A549 (cell line): Measurements from ENCODE around the gene VIPR2. TPM values are rescaled to one million over a fixed set of nuclear protein-coding genes. Genes with fewer than 3 reads are reported as not detected.
"Not testable (repeated sequence)": the region's sequence is repeated elsewhere in the genome, so short reads cannot be mapped to it uniquely, and the experiment has no call there.

ENCODE experiments used
- ATAC-seq, 2 experiments: fragments of 200-7000 bp in 1 of 2; fragments of >200 bp in 1 of 2; cut with Nextera tagmentation in 1 of 2; cut with Tn5 transposase in 1 of 2; 3 replicates each; pipeline versions ENCODE4 v1.8.0 to v1.9.1; 2018 to 2020; ENCODE audit warnings: mild to moderate bottlenecking in 1 of 2, moderate library complexity in 1 of 2
- CTCF ChIA-PET: fragments of 300-600 bp; sonication (Branson Sonifier 250); formaldehyde crosslinking; extraction: SDS; loops from one replicate; lab custom pipeline; 2021; ENCODE audit warnings: antibody characterized with exemption, inconsistent platforms; lab: Yijun Ruan, JAX
- POLR2A ChIA-PET: fragments of 350-600 bp; formaldehyde crosslinking; extraction: SDS; loops from one replicate; lab custom pipeline; 2021; ENCODE audit warnings: antibody characterized with exemption, inconsistent platforms; lab: Yijun Ruan, JAX
- DNase-seq, 2 experiments: peaks; one replicate each; pipeline versions ENCODE4 v3.0.0 to v3.0.0-alpha.2; 2011 to 2016; ENCODE audit warnings: low read depth in 1 of 2, low spot score in 1 of 2
- FAIRE-seq: peaks from 2 replicates; lab custom pipeline; 2011; peaks lifted over from hg19 to GRCh38; lab: Jason Lieb, UNC
- H3K27ac ChIP-seq, 2 experiments: fragments of >200 bp; sonication (Bioruptor Twin); formaldehyde crosslinking; 3 replicates each; pipeline ENCODE4 v1.5.1; 2016 to 2017
- H3K4me1 ChIP-seq: fragments of >200 bp; sonication (Bioruptor Twin); formaldehyde crosslinking; 3 replicates; pipeline ENCODE4 v1.6.1; 2016
- H3K4me2 ChIP-seq: fragments of >200 bp; sonication (Bioruptor Twin); formaldehyde crosslinking; 3 replicates; pipeline ENCODE4 v1.6.1; 2016
- H3K4me3 ChIP-seq: fragments of >200 bp; sonication (Bioruptor Twin); formaldehyde crosslinking; 3 replicates; pipeline ENCODE4 v1.5.1; 2016
- H3K9me3 ChIP-seq: fragments of >200 bp; sonication (Bioruptor Twin); formaldehyde crosslinking; 3 replicates; pipeline ENCODE4 v1.6.1; 2016
- EHMT2 ChIP-seq: fragments of 200-600 bp; sonication (generic); IDR thresholded peaks from 2 replicates; pipeline ENCODE4 v1.6.1; 2016; ENCODE audit warnings: antibody characterized with exemption, low read depth, mild to moderate bottlenecking, moderate library complexity
- ELK1 ChIP-seq: fragments of 150-350 bp; IDR thresholded peaks from 2 replicates; pipeline ENCODE4 v1.6.1; 2014; ENCODE audit warnings: low read depth, mild to moderate bottlenecking, low read length
- FOXS1 ChIP-seq: fragments of 250-450 bp; sonication (Bioruptor Pico); IDR thresholded peaks from 2 replicates; pipeline ENCODE4 v1.5.0; 2020; ENCODE audit warnings: mild to moderate bottlenecking, moderate library complexity
- HEYL ChIP-seq: fragments of 250-450 bp; sonication (Bioruptor Pico); IDR thresholded peaks from 2 replicates; pipeline ENCODE4 v1.8.0; 2021; ENCODE audit warnings: mild to moderate bottlenecking, moderate library complexity
- HOXB5 ChIP-seq: fragments of 250-450 bp; sonication (Bioruptor Pico); IDR thresholded peaks from 2 replicates; pipeline ENCODE4 v1.5.0; 2020; ENCODE audit warnings: mild to moderate bottlenecking, moderate library complexity
- JUN ChIP-seq, 2 experiments: fragments of >200 bp; sonication (Bioruptor Twin); formaldehyde crosslinking; IDR thresholded peaks; 2 replicates in 1 of 2; 3 replicates in 1 of 2; pipeline ENCODE4 v1.6.1; 2016 to 2017
- KDM1A ChIP-seq: fragments of 200-600 bp; sonication (generic); IDR thresholded peaks from 2 replicates; pipeline ENCODE4 v1.6.1; 2016; ENCODE audit warnings: low read depth, mild to moderate bottlenecking
- MAFK ChIP-seq: fragments of 450-650 bp; IDR thresholded peaks from 2 replicates; pipeline ENCODE4 v1.6.1; 2014; ENCODE audit not compliant: partially characterized antibody
- RARB ChIP-seq: fragments of 250-450 bp; sonication (Bioruptor Pico); IDR thresholded peaks from 2 replicates; pipeline ENCODE4 v1.8.0; 2021; ENCODE audit warnings: mild to moderate bottlenecking, moderate library complexity
- RFX5 ChIP-seq: fragments of 450-650 bp; IDR thresholded peaks from 2 replicates; pipeline ENCODE4 v1.7.1; 2014; ENCODE audit warnings: antibody characterized with exemption, mild to moderate bottlenecking, moderate library complexity
- SREBF2 ChIP-seq: fragments of 450-650 bp; IDR thresholded peaks from 2 replicates; pipeline ENCODE4 v1.6.1; 2014; ENCODE audit warnings: mild to moderate bottlenecking, moderate library complexity
- ZFP36 ChIP-seq: fragments of 450-650 bp; IDR thresholded peaks from 2 replicates; pipeline ENCODE4 v1.6.1; 2014; ENCODE audit warnings: borderline replicate concordance; ENCODE audit not compliant: partially characterized antibody
- ZSCAN20 ChIP-seq: fragments of 250-450 bp; sonication (Bioruptor Pico); IDR thresholded peaks from 2 replicates; pipeline ENCODE4 v1.8.0; 2022; ENCODE audit warnings: mild to moderate bottlenecking, moderate library complexity
- WGBS: methylation state at CpG from one replicate; pipeline ENCODE4 v1.1.6; 2017; ENCODE audit errors: missing lambda C conversion rate; 5-methylcytosine and 5-hydroxymethylcytosine counted together
- polyA plus RNA-seq, 4 experiments: library from polyadenylated mRNA; depleted of rRNA in 3 of 4; stranded (reverse); fragments of >200 nt; fragmentation: RNase III in 1 of 4; extraction: RNeasy Plus Mini Kit Qiagen cat#74134 plus additional on column Dnase treatment in 1 of 4; gene quantifications; 2 replicates in 3 of 4; 3 replicates in 1 of 4; pipeline ENCODE4 v1.2.3, GENCODE V29; 2011 to 2017
- TF ChIP-seq, protein P1 (sequence below): fragments of >200 bp; sonication (Bioruptor Twin); formaldehyde crosslinking; IDR thresholded peaks from 2 replicates; pipeline ENCODE4 v1.6.1; 2016
- TF ChIP-seq, protein P2 (sequence below): fragments of 450-650 bp; IDR thresholded peaks from 2 replicates; pipeline ENCODE4 v1.6.1; 2014; ENCODE audit warnings: antibody characterized with exemption
- TF ChIP-seq, protein P3 (sequence below): fragments of 250-450 bp; sonication (Bioruptor Pico); IDR thresholded peaks from 2 replicates; pipeline ENCODE4 v1.5.0; 2020; ENCODE audit warnings: low read depth, mild to moderate bottlenecking, moderate library complexity

Gene VIPR2
- polyA plus RNA-seq, 2 of the 4 experiments (the other 2 are of a cell fraction), result not detected

DNA sequence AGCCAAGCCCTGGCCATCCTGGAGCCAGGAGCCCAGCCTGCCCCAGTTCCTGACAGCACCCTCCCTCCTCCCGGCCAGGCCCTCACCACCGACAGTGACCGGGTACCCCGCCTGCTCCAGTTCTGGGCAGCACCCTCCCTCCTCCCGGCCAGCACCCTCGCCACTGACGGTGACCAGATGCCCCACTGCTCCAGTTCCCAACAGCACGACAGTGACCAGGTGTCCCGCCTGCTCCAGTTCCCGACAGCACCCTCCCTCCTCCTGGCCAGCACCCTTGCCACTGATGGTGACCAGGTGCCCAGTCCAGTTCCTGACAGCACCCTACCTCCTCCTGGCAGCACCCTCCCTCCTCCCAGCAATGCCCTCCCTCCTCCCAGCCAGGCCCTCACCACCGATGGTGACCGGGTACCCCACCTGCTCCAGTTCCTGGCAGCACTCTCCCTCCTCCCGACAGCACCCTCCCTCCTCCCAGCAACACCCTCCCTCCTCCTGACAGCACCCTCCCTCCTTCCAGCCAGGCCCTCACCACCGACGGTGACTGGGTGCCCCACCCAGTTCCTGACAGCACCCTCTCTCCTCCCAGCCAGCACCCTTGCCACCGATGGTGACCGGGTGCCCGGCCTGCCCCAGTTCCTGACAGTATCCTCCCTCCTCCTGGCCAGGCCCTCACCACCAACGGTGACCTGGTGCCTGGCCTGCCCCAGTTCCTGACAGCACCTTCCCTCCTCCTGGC lies 40.3 kb downstream of the VIPR2 start:
- no peak overlapping the region for H3K4me3 ChIP-seq
- no peak for ATAC-seq
- no peak overlapping the region for H3K27ac ChIP-seq
- ChIA-PET POLR2A (no interaction called here), CTCF (no interaction called here)
- no peak for FAIRE-seq
- DNase-seq, result no peak
- WGBS, result 60% methylated on average over 14 of the region's 19 CpGs
- H3K4me2 ChIP-seq, result no peak overlapping the region
- peaks cover 16% of the 10 kb centered on the region for H3K4me1 ChIP-seq
- TF ChIP-seq, protein P1, sequence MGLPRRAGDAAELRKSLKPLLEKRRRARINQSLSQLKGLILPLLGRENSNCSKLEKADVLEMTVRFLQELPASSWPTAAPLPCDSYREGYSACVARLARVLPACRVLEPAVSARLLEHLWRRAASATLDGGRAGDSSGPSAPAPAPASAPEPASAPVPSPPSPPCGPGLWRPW, result no peak
- no peak for TF ChIP-seq RARB (CRISPR knock-in tag)
- TF ChIP-seq, protein P2, sequence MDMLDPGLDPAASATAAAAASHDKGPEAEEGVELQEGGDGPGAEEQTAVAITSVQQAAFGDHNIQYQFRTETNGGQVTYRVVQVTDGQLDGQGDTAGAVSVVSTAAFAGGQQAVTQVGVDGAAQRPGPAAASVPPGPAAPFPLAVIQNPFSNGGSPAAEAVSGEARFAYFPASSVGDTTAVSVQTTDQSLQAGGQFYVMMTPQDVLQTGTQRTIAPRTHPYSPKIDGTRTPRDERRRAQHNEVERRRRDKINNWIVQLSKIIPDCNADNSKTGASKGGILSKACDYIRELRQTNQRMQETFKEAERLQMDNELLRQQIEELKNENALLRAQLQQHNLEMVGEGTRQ, result no peak
- TF ChIP-seq ELK1, result no peak
- TF ChIP-seq SREBF2, result no peak
- no peak for TF ChIP-seq ZFP36
- no peak for TF ChIP-seq ZSCAN20 (CRISPR knock-in tag)
- no peak for TF ChIP-seq JUN (IDR thresholded peaks at IDR 0.05)
- H3K9me3 ChIP-seq, result no peaks in the 10 kb centered on the region

DNA sequence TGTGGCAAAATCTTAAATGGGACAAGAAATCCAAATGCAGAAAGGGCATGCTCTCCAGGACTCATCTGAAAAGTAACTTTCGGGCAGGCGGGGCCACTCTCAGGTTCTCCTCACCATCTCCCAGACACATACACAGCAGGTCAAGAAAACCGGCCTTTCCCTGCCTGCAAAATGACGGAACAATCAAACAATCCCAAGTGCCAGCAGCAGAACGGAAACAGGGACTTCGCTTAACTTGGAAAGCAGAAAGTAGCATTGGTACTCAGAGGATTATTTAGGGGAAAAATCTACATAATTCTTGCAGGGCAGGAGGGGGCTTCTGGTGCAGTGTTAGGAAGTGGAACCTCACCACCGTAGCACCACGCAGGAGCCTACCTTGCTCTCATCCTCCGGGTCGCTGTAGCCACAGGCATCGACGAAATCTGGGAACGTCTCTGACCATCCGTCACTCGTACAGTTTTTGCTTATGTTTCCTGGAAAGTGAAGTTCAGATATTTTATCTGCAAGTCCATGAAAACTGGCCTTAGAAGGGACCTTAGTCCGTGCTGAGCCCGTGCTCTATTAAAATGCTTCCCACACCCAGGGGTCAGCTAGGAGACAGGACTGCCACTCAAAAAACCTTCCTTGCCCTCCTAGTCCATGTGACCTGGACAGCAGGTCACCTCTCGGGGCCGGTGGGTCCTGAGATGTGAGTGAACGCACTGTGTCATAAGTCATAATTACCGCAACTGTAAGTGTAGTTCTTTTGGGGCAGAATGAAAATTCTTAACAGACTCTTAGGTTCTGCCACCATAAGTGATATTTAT lies 41.1 kb downstream of the VIPR2 start:
- H3K9me3 ChIP-seq, result no peaks in the 10 kb centered on the region
- CTCF ChIA-PET, result no interaction called here
- DNase-seq (no peak), ATAC-seq (no peak), FAIRE-seq (no peak)
- H3K4me1 ChIP-seq, result peaks cover 9% of the 10 kb centered on the region
- no peak overlapping the region for H3K4me2 ChIP-seq
- no peak for TF ChIP-seq EHMT2
- POLR2A ChIA-PET, result no interaction called here
- H3K27ac ChIP-seq, result no peak overlapping the region
- 78% methylated on average over 21 of the region's 21 CpGs for WGBS
- H3K4me3 ChIP-seq, result no peak overlapping the region

- 59% methylated on average over 14 of the region's 14 CpGs for WGBS
- POLR2A ChIA-PET, result no interaction called here
- H3K4me2 ChIP-seq, result no peak overlapping the region
- no peak overlapping the region for H3K27ac ChIP-seq
- ATAC-seq, result peak in 1 of 2 experiments; percentile 17; a peak in 2 of 6 replicates
- no peak for DNase-seq
- no peak for TF ChIP-seq MAFK
- TF ChIP-seq RFX5, result no peak
- TF ChIP-seq, protein P3, sequence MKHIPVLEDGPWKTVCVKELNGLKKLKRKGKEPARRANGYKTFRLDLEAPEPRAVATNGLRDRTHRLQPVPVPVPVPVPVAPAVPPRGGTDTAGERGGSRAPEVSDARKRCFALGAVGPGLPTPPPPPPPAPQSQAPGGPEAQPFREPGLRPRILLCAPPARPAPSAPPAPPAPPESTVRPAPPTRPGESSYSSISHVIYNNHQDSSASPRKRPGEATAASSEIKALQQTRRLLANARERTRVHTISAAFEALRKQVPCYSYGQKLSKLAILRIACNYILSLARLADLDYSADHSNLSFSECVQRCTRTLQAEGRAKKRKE (CRISPR knock-in tag), result no peak
- TF ChIP-seq HOXB5 (CRISPR knock-in tag), result no peak
- TF ChIP-seq KDM1A, result no peak
- TF ChIP-seq FOXS1, result no peak
- no peak for TF ChIP-seq HEYL (CRISPR knock-in tag)
- TF ChIP-seq, all 56 proteins: peak for 0
- Histone ChIP-seq H3K9me3 (no peaks in the 10 kb centered on the region), H3K4me3 (no peak overlapping the region), H3K4me1 (peaks cover 8% of the 10 kb centered on the region; the same call in 1 of the 3 replicates)
- FAIRE-seq, result no peak
- CTCF ChIA-PET, result no interaction called here
These were observed 41.8 kb downstream of the VIPR2 start for GRCh38 chr7:159102681-159103381.

DNA sequence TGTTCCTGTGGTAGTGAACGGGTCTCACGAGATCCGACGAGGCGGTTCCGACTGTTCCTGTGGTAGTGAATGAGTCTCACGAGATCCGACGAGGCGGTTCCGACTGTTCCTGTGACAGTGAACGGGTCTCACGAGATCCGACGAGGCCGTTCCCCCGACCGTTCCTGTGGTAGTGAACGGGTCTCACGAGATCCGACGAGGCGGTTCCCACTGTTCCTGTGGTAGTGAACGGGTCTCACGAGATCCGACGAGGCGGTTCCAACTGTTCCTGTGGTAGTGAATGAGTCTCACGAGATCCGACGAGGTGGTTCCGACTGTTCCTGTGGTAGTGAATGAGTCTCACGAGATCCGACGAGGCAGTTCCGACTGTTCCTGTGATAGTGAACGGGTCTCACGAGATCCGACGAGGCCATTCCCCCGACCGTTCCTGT lies 43.0 kb downstream of the VIPR2 start:
- WGBS, result 94% methylated on average over 42 of the region's 42 CpGs

GRCh38 chr7:159101083-159101395 lies 43.6 kb downstream of the VIPR2 start:
- POLR2A ChIA-PET, FAIRE-seq: not testable (repeated sequence)

More for the DNA sequence above, 43.0 kb downstream of the VIPR2 start:
- H3K4me2 ChIP-seq, ATAC-seq, H3K27ac ChIP-seq, H3K9me3 ChIP-seq, DNase-seq, H3K4me3 ChIP-seq, FAIRE-seq, CTCF ChIA-PET, H3K4me1 ChIP-seq, POLR2A ChIA-PET: not testable (repeated sequence)

GRCh38 chr7:159100281-159101082 lies 44.2 kb downstream of the VIPR2 start:
- H3K4me1 ChIP-seq, H3K27ac ChIP-seq, FAIRE-seq, H3K4me3 ChIP-seq, ATAC-seq, DNase-seq, H3K9me3 ChIP-seq, H3K4me2 ChIP-seq, POLR2A ChIA-PET: not testable (repeated sequence)
- CTCF ChIA-PET, result interaction anchor here (0.7 kb wide), 1 partner anchor 13 kb away, joined by 3 read pairs; no protein-coding TSS in a partner anchor
- 82% methylated on average over 37 of the region's 37 CpGs for WGBS

More at GRCh38 chr7:159101083-159101395, 43.6 kb downstream of the VIPR2 start:
- H3K27ac ChIP-seq, H3K4me1 ChIP-seq, H3K4me2 ChIP-seq, DNase-seq, ATAC-seq, H3K4me3 ChIP-seq, CTCF ChIA-PET, H3K9me3 ChIP-seq: not testable (repeated sequence)
- WGBS, result 92% methylated on average over 33 of the region's 33 CpGs
